Cardiac septum (tissue), 1 donor: ENCODE data around the gene H1-8. TPM values are rescaled to one million over a fixed set of nuclear protein-coding genes. Genes with fewer than 3 reads are reported as not detected.

Source experiments
- DNase-seq: peaks from one replicate; pipeline ENCODE4 v3.0.0-alpha.2; 2020; ENCODE audit warnings: low spot score
- intact Hi-C: fragments of 100-400 bp; cut with DNase I; formaldehyde crosslinking; loops from one replicate; pipeline ENCODE4 v1.14.0; 2022
- total RNA-seq: library from RNA; stranded (reverse); fragmentation: NEBNext Ultra II Directional; extraction: Animal tissue kit (Norgen Biotek cat#: 25700); gene quantifications from one replicate; pipeline ENCODE4 v1.2.1, GENCODE V29; 2021
- donor health status: DM: no; HTN: no; CAD: no.

H1-8 gene
- total RNA-seq, 1 donor from 2014 or later: not detected

GRCh38 chr3:129563850-129564535 is 21.0 kb downstream of the H1-8 start:
- DNase-seq: no peak

DNA sequence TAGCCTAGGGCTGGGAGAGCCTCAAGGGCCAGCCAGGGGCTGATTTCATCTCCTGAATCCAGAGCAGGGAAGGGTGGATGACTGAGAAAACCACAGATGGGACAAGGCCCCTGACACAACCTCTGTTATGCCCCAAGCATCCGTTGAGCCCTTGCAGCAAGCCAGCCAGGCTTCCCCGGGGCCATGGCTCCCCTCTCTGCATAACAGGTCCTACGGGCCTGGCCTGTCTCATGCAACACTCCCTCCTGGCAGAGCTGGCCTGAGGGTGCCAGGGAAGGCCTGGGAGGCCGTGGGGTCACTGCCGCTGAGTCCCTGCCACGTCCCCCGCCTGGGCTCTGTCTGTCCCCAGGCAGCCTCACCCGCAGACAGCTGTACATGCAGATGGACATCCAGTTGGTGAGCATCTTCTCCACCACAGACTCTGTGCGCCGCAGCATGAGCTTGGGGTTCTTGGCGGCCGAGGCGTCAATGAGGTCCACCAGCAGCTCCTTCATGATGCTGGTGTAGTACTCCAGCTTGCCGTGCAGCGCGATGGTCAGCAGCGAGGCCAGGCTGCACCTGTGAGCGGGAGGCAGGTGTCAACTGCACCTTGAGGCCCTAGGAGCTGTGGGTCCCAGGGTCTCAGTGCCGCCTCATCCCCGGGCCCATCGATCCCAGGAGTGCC is 22.1 kb downstream of the H1-8 start:
- intact Hi-C loops: loop anchor here (5.0 kb wide), 1 partner anchor 63 kb away; no protein-coding TSS in a partner anchor
- DNase-seq: no peak

More at GRCh38 chr3:129563850-129564535, 21.0 kb downstream of the H1-8 start:
- intact Hi-C loops: loop anchor here (5.0 kb wide), 1 partner anchor 62 kb away; no protein-coding TSS in a partner anchor

DNA sequence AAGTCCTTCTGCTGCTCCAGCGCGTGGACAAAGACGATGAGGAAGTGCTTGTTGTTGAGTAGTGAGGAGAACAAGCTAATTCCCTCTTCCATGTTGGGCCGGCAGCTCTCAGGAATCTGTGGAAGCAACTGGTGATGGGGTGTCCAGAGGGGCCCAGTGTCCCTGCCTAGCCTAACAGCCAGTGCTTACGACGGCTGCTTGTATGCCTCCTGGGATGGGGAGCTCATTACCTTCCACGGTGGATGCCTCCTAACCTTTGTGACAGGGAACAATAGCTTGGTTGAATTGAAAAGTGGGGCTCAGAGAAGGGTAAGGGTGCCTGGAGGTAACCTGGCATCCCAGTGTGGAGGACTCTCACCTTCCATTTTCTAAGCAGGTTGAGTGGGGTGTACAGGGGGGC is 22.9 kb downstream of the H1-8 start:
- intact Hi-C loops: no loop called here

DNA sequence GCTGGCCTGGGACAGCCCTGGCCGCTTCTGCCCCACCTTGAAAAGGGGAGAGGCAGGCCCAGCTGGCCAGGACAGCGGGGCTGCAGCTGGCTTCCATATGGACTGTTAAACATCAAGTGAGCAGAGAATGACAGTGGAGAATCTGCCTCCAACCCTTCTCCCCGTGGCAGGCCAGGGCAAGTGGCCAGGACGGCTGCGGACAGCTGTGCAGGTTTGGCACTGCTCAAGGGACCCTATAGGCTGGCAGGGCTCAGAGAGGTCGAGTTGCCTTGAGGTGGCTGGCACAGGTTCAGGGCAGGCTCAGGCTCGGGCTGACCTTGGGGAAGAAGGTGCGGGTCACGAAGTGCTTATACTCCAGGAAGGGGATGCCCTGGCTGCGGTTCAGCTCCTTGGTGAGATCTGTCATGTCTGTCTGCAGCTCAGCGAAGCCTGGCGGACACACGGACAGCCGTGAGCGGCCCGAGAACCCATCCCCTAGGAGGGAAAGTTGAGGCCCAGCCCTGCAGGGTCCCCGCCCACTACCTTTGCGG is 24.3 kb downstream of the H1-8 start:
- intact Hi-C loops: no loop called here
- DNase-seq: no peak

More for the DNA sequence above, 22.9 kb downstream of the H1-8 start:
- DNase-seq: no peak

DNA sequence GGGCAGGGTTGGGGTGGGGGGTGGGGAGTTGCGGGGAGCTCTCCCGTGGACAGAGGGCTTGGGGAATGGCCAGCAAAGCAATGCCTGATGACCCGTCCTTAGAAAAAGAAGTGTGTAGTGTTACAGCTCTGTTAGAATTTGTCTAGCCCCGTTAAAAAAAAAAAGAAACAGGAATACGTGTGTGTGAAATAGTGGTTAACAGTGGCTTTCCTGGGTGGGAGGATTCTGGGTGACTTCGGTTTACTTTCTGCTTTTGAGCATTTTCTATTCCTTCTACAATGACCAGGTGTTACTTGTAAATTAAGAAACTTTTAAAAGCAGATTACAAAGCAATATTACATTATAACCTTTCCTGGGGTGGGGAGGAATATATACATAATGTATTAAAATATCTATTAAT is 25.0 kb downstream of the H1-8 start:
- no peak for DNase-seq
- intact Hi-C loops: no loop called here

DNA sequence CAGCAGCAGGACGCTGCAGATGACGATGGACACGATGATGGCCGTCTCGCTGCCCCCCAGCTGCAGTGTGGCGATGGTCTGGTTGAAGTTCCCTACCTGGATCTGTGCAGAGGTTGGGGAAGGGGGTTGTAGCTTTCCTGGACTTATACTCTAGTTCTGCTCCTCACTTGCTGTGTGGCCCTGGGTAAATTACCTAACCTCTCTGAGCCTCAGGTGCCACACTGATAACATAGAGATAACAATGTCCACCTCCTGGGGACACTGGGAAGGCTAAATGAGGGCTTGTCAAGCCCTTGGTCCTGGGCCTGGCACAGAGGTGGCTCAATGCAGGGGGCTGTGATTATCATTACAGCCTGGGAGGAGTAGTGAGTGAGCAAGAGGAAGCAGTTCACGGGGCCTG is 26.9 kb downstream of the H1-8 start:
- intact Hi-C loops: no loop called here

DNA sequence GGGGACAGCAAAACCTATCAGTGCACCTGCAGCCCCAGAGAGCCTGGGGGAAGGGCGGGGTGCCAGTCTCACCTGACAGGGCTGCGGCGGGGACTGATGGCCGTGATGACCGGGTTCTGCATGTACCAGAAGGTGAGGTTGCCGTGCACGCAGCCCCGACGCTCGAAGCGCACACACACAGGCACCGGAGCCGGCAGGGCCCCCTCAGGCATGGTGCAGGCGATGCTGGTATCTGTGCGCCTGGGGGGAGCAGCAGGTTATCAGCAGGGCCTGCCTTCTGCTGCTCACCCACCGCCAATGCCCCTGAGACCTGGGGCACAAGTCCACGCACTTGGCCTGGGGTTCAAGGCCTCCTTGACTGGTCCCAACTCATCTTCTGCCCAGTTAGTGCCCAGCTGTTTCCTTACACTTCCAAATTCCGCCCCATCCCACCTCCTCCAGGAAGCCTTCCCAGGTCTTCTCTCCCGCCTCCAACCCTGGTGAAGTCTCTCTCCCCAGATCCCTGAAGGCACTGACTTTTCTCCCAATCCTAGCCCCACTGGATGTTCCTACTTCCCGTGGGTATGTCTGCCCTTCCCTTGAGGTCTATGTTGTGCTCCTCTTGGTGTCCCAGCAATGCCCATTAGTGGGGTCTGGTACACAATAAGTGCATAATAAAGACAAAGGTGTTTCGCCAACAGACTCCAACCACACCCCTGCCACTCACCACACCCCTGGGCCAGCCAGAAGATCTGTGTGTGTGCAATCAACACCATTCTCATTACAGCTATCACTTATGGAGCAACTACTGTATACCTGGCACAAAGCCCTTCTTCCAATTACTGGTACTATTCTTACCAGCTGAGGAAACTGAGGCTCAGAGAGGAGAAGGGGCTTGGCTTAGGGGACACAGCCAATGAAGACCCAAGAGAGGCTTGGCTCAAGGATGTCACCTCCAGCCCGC is 28.9 kb downstream of the H1-8 start:
- intact Hi-C loops: no loop called here
- no peak for DNase-seq

More for the DNA sequence above, 26.9 kb downstream of the H1-8 start:
- no peak for DNase-seq

DNA sequence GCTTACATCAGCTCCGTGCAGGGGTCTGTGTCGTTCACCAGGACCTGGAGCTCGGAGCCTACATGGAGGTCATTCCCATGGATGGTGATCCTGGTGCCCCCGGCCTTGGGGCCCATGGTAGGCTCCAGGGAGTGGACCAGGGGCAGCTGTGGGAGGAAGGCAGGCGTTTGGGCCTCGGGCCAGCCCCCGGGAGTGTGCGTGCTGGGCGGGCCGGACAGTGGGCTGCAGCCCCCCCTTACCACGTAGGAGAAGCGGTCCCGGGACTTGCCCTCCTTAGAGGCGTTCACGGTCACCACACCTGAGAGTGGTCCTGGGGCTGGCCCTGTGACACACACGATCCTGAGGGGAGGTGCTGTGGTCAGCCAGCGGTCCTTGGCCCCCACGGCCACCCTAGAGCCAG is 29.6 kb downstream of the H1-8 start:
- DNase-seq: no peak
- intact Hi-C loops: no loop called here

DNA sequence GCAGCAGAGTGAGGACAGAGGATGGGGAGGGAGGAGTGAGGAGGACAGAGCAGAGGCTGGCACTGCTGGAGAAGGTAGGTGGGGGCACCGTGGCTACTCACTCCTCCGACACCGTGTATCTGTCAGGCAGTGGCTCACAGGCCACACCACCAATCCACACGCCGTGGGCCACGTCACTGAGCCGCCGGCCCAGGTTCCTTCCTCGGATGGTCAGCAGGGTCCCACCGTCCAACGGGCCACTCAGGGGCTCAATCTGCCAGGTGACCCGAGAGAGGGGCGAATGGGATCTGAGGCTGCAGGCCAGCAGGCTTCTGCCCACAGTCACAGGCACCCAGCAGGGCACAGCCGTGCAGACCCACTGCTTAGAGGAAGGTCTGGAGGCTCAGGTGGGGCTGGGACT is 30.5 kb downstream of the H1-8 start:
- no peak for DNase-seq
- intact Hi-C loops: no loop called here

DNA sequence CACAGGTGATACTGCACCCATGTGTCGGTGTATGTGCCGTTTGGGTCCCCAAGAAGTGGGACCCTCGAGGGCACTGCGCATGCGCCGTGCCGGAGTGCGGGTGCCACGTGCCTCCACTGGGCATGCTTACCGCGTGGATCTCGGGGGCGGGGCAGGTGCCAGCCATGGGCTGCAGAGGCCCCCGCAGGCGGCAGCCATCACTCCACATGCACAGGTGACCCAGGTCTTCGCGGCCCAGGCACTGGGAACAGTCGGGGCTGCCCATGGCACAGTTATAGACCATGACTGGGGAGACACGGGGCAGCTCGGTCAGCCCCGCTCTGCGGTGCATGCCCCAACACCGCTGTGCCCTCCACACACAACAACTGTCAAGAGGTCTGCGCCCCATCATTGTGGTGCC is 31.2 kb downstream of the H1-8 start:
- DNase-seq: no peak
- intact Hi-C loops: no loop called here

DNA sequence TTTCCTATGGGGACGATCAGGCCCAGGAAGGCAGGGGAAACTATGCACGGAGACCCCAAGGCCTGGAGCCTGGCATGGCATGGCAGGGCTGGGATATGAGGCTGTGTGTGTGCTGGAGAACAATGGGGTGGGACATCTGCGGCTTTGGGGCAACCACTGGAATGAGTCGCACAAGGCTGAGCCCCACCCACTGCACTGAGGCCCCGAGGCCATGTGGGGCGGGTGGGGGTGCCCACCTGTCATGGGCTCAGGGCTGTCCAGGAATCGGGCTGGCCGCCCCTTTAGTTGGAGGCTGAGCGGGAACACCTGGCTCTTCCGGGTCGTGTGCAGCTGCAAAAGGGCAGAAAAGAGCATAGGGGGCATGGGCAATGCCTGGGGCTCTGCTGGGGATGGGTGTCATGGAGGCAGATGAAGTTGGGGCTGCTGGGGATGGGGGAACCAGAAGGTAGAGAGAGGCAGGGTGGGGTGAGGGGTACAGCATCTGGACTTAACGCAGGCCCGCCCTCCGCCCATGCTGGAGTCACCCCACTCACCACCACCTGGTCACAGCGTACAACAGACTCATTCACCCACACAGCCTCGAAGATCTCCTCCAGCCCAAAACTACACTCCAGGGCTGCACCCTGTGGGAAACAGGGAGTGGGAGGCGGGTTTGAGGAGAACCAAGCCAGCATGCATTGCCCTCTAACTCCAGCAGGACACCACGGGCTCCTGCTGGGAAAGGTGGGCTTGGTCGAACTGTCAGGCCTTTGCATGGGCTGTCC is 32.4 kb downstream of the H1-8 start:
- DNase-seq: no peak
- intact Hi-C loops: no loop called here

DNA sequence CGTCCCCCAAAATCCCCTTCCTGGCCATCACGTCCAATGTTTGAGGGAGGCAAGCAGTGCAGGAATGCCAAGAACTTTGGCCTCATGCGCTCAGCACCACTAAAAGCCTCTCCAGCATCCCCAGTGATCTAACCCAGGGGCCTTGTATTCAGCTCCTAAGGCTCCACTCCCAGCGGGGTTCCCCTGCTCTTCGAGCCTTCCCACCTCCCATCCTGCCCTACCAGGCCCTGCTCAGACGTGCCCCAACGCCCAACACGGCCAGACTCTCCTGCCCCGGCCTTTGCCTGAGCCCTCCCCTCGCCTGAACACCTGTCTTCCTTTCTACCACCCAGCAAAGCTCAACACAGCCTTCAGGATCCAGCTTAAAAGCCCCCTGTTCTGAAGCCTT is 33.0 kb downstream of the H1-8 start:
- DNase-seq: no peak
- intact Hi-C loops: no loop called here

- intact Hi-C loops: no loop called here
- no peak for DNase-seq
These were observed 33.8 kb downstream of the H1-8 start for GRCh38 chr3:129576514-129577352.

DNA sequence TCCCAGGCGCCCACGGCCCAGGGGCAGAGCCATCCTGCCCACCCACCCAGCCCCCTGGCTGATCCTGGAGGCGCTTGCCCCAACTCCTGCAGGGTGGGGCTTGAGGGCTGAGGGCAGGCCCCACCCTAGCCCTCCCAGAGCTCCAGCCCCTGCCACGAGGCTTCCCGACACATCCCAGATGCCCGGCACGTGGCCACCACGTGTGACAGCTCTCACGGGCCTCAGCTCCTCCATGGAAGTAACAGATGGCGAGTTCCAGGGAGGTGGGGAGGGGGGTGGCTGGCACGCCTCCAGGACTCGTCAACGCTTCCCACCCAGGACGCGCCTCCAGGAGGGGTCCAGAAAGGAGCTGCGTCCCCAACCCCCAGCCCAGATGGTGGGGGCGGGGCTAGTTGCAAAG is 34.4 kb downstream of the H1-8 start:
- DNase-seq: no peak
- intact Hi-C loops: no loop called here

GRCh38 chr3:129577925-129578786 is 35.2 kb downstream of the H1-8 start:
- intact Hi-C loops: no loop called here
- no peak for DNase-seq

DNA sequence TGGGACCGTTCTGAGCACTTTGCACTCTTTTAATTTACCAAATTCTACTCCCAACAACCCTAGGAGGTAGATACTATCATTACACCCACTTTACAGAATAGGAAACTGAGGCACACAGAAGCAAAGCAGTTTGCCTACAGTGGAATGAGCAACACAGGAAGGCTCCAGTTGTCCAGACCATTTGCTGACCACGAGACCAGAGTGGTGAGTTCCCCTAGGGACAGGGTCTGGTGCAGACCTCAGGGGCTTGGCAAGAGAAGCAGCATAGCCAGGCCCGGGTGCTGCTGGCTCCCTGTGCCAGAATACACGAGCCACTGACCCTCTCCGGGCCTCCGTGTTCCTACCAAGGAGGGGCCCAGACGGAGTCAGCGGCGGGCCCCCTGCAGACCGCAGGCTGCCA is 37.0 kb downstream of the H1-8 start:
- intact Hi-C loops: no loop called here
- DNase-seq: no peak

DNA sequence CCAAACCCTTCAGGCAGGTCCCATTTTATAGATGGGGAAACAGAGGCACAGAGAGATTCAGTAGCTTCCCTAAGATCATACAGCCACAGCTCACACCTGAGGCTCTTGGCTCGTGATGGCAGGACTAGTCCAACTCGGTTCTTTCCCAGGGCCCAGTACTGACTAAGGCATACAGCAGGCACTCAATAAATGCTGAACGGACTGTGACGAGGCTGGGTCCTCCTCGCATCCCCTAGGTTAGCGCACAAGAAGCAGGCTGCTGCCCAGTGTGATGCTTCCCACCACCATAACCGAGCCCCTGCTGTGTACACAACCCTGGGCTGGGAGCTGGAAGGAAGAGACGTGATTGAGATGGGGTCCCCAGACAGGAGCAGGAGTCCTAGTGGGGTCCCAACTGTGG is 38.6 kb downstream of the H1-8 start:
- DNase-seq: no peak
- intact Hi-C loops: no loop called here

DNA sequence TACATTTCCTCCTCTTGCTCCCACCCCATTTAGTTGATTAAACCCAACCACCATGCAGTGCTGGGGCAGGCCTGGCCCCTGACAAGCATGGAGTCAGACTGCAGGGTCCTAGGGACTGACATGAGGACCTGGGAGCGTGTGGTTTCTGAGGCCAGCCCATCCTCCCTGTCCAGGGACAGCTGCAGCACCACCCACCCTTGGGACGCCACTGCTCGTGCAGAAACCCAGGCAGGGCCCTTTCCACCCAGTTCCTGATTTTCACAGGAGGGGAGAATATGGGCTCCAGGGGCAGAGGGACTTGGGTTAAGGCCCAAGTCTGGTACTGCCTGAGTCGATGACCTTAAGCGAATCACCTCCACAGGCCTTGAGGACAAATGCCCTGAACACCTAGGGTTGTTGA is 39.8 kb downstream of the H1-8 start:
- DNase-seq: no peak
- intact Hi-C loops: no loop called here
